Ascending aorta (tissue), 2 donors: ENCODE measurements around the gene FAM107B. TPM values are rescaled to one million over a fixed set of nuclear protein-coding genes. Genes with fewer than 3 reads are reported as not detected.

Source experiments
- DNase-seq, 2 donors: peaks; one replicate each; pipeline ENCODE4 v3.0.0-alpha.2; 2019; ENCODE audit warnings: low spot score in 2 of 2
- H3K27ac ChIP-seq, 2 donors: fragments of 200-600 bp; sonication (generic); one replicate each; pipeline ENCODE4 v1.5.1; 2016 to 2017; ENCODE audit warnings: mild to moderate bottlenecking in 1 of 2
- H3K27me3 ChIP-seq: fragments of 200-600 bp; sonication (generic); one replicate; pipeline ENCODE4 v1.5.1; 2017
- H3K36me3 ChIP-seq, 2 donors: fragments of 200-600 bp; sonication (generic); one replicate each; pipeline ENCODE4 v1.5.1; 2016
- H3K4me1 ChIP-seq, 2 donors: fragments of 200-600 bp; sonication (generic); one replicate each; pipeline ENCODE4 v1.5.1; 2016 to 2017; ENCODE audit warnings: mild to moderate bottlenecking in 1 of 2
- H3K4me3 ChIP-seq, 2 donors: fragments of 200-600 bp; sonication (generic); one replicate each; pipeline ENCODE4 v1.5.1; 2016 to 2017; ENCODE audit warnings: mild to moderate bottlenecking in 1 of 2
- H3K9me3 ChIP-seq, 2 donors: fragments of 200-600 bp; sonication (generic); one replicate each; pipeline ENCODE4 v1.5.1; 2016
- intact Hi-C: fragments of 100-400 bp; cut with DNase I; formaldehyde crosslinking; loops from one replicate; pipeline ENCODE4 v1.15.1; 2023
- total RNA-seq: library from RNA; depleted of rRNA; stranded (reverse); fragments of >200 nt; gene quantifications from one replicate; pipeline ENCODE4 v1.1.0, GENCODE V29; 2016
- TF ChIP-seq, protein P1 (sequence below), 3 experiments: fragments of 200-600 bp in 2 of 3; fragments of 450-650 bp in 1 of 3; sonication (generic) in 2 of 3; IDR thresholded peaks; one replicate each; pipeline ENCODE4 v1.5.1; 2016 to 2019; ENCODE audit warnings: antibody characterized with exemption in 3 of 3, mild to moderate bottlenecking in 1 of 3, moderate library complexity in 1 of 3

The FAM107B gene
- total RNA-seq, 1 donor from 2014 or later: 3.7 TPM

DNA sequence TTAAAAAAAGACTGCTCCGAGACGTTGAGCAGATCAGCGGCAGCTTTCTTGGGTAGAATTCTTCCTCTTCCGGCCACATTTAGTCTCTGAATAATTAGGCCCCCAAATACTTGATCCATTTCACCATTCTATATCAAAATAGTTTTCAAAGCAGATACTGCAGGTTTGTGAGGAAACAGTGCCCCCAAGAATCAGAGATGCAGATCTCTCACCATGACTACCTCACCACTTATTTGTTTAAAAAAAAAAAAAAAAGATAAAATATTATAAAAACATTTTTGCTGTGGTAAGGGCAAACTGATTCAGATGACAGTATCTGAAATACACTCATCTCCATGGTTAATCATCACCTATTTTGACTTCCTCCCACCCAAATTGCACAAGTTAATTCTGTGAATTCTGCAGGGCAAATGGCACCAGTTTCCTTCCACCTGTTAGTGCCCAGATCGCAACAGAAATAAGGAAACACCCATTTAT is 210.4 kb downstream of the FAM107B start:
- no peak overlapping the region for H3K27ac ChIP-seq
- no peaks in the 10 kb centered on the region for H3K9me3 ChIP-seq
- H3K4me1 ChIP-seq: no peaks in the 10 kb centered on the region
- DNase-seq: no peak
- TF ChIP-seq, protein P1, sequence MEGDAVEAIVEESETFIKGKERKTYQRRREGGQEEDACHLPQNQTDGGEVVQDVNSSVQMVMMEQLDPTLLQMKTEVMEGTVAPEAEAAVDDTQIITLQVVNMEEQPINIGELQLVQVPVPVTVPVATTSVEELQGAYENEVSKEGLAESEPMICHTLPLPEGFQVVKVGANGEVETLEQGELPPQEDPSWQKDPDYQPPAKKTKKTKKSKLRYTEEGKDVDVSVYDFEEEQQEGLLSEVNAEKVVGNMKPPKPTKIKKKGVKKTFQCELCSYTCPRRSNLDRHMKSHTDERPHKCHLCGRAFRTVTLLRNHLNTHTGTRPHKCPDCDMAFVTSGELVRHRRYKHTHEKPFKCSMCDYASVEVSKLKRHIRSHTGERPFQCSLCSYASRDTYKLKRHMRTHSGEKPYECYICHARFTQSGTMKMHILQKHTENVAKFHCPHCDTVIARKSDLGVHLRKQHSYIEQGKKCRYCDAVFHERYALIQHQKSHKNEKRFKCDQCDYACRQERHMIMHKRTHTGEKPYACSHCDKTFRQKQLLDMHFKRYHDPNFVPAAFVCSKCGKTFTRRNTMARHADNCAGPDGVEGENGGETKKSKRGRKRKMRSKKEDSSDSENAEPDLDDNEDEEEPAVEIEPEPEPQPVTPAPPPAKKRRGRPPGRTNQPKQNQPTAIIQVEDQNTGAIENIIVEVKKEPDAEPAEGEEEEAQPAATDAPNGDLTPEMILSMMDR (IDR thresholded peaks at IDR 0.05): no peak
- intact Hi-C loops: no loop called here
- no peaks in the 10 kb centered on the region for H3K27me3 ChIP-seq
- H3K36me3 ChIP-seq: peaks cover 0 to 7% of the 10 kb centered on the region in 2 donors
- H3K4me3 ChIP-seq: no peak overlapping the region

DNA sequence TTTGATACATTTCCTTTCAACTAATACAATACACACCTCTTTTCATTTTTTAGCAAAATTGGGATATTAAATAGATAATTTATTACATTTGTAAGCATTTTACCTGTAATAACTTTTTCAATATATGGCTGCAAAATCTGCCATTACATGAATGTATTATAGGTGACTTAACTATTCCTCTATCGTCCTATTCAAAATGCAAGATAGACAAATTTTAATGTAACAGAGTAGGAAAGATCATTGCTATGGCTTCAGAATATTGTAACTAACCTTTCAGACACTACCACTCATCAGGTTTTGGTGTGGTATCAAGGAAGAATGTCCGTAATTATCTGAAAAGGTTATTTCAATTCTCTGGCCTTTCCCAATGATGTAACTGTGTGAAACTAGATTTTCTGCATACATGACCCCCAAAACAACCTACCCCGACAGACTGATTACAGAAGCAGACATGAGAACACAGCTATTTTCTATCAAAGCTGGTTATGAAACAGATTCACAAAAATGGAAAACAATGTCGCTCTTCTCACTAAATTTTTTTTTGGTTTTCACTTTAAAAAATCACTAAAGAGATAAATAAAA is 211.2 kb downstream of the FAM107B start:
- Histone ChIP-seq H3K36me3 (peaks cover 0 to 7% of the 10 kb centered on the region in 2 donors), H3K9me3 (no peaks in the 10 kb centered on the region), H3K27ac (no peak overlapping the region), H3K27me3 (no peaks in the 10 kb centered on the region), H3K4me1 (no peaks in the 10 kb centered on the region), H3K4me3 (no peak overlapping the region)
- intact Hi-C loops: no loop called here
- no peak for DNase-seq
- TF ChIP-seq, protein P1 (IDR thresholded peaks at IDR 0.05): no peak

DNA sequence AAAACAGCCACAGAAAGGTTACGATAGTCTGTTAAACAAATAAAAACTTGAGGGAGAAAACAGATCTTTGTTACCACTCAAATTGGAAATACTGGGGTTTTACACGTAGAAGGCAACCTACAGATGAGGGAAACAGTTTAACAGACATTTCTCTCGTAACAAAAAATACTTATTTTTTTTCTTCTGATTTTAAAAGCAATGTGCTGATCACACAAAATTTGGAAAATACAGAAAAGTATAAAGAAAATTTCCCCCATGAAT is 211.7 kb downstream of the FAM107B start:
- no peak for DNase-seq
- intact Hi-C loops: no loop called here
- H3K27ac ChIP-seq: no peak overlapping the region

DNA sequence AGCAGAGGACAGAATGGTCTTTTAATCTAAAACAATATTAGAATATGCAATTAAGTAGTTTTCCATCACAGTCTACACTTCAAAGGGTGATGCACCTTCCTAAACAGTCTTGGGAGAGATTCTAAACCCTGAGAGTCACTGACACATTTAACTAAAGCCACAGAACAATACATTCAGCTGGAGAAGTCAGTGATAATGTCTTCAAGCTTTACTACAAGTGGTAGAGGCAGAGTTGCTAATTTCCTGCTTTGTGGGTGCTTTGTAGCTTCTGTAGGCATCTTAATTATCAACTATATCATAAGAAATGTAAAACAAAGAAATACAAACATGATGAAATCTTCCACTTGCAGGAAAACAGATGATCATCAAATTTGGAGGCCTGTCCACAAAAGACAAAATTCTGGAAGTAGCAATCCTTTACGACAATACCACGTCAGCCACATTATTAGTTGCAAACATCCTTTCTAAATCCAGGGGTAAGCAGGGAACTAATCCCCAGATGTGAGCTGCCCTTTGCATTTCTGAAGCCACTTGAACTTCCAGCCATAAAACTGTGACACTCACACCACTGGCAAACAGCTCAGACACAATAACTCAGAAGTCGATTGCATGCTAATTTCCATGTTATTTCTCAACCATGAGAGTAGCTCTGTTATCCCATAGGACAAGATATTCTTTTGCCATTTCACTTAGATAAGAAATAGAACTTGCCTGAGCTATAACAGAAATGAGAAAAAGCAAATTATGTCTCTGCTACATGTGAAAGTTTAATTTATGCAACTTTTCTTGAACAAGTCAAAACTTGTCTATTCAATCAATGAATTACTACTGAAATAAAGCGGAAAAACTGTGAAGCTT is 212.2 kb downstream of the FAM107B start:
- H3K36me3 ChIP-seq: peaks cover 0 to 2% of the 10 kb centered on the region in 2 donors
- intact Hi-C loops: no loop called here
- DNase-seq: no peak
- no peak overlapping the region for H3K4me3 ChIP-seq
- TF ChIP-seq, protein P1 (IDR thresholded peaks at IDR 0.05): no peak
- H3K4me1 ChIP-seq: no peaks in the 10 kb centered on the region
- H3K27me3 ChIP-seq: no peaks in the 10 kb centered on the region
- no peak overlapping the region for H3K27ac ChIP-seq
- H3K9me3 ChIP-seq: no peaks in the 10 kb centered on the region

More for the DNA sequence above, 211.7 kb downstream of the FAM107B start:
- Histone ChIP-seq H3K36me3 (peaks cover 0 to 6% of the 10 kb centered on the region in 2 donors), H3K4me1 (no peaks in the 10 kb centered on the region), H3K4me3 (no peak overlapping the region), H3K27me3 (no peaks in the 10 kb centered on the region), H3K9me3 (no peaks in the 10 kb centered on the region)
- TF ChIP-seq, protein P1 (IDR thresholded peaks at IDR 0.05): no peak

DNA sequence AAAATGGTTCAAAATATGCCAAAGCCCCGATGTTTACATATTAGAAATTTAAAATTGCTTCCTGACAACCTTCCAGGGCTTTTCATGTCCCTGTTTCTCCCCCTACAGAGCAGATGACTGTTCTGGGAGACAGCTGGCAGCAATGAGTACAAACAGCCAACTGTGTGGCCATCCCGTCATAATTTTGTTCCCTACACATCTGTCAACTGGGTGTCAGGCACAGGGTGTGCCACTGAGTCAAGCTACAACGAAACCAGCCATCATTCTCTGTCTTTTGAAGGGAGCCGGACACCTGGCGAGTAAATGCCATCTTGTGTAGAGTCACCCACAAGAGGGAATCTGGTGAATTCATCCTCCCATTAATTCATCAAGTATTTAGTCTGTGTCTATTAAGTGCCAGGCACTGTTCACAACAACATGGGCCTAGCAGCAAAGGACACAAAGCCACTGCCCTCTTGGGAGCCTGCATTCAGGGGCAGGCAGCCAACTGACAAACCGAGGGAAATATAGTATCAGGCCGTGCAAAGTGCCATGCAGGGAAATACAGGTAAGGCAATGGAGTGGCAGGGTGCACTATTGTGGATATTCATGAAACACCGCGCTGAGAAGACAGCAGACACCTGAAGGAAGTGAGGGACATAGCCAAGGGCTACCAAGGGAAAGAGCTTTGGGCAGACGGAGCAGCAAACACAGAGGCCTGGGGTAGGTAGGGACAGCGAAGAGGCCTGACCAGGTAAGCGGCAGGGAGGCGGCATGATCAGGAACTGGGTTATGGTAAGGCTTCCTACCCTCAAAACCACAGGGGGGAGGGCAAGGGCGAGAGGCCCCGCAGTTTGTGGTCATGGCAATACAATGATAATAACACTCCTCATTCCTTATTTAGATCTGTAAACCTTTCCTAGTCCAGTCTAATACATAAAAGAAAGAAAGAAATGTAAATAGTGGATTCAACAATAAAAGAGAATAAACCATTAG is 213.6 kb downstream of the FAM107B start:
- TF ChIP-seq, protein P1 (IDR thresholded peaks at IDR 0.05): no peak
- H3K4me3 ChIP-seq: no peak overlapping the region
- intact Hi-C loops: no loop called here
- no peak for DNase-seq
- H3K27me3 ChIP-seq: no peaks in the 10 kb centered on the region
- no peaks in the 10 kb centered on the region for H3K36me3 ChIP-seq
- H3K9me3 ChIP-seq: no peaks in the 10 kb centered on the region
- H3K4me1 ChIP-seq: peaks cover 0 to 5% of the 10 kb centered on the region in 2 donors
- H3K27ac ChIP-seq: no peak overlapping the region
